CD4-positive, alpha-beta T cell treated with Interleukin-4 for 1 hour (primary cell): ENCODE results near the gene CUZD1.
"Not testable (repeated sequence)": the region's sequence is repeated elsewhere in the genome, so short reads cannot be mapped to it uniquely, and the experiment has no call there.

Source experiments
- DNase-seq, 2 donors: peaks; one replicate each; pipeline ENCODE4 v3.0.0-alpha.2; 2020 to 2022

Gene CUZD1

GRCh38 chr10:122845783-122846332, at the start of gene CUZD1:
Gene CUZD1 (minus strand): TSS chr10:122845857. CDS start chr10:122845843, 14 bp downstream.
- DNase-seq = no peak

- DNase-seq = no peak
Measured at GRCh38 chr10:122894261-122894944, 48.7 kb upstream of the CUZD1 start.

GRCh38 chr10:122884166-122884565, 38.5 kb upstream of the CUZD1 start:
- no peak for DNase-seq

GRCh38 chr10:122882766-122883165, 37.1 kb upstream of the CUZD1 start:
- DNase-seq = no peak

- DNase-seq = peak; percentile 97
Measured at GRCh38 chr10:122879339-122880273, 33.9 kb upstream of the CUZD1 start, which contains the start of gene FAM24B. Gene FAM24B (minus strand): TSS chr10:122879581. CDS start chr10:122850515, 29,066 bp downstream.

GRCh38 chr10:122878799-122879338, 33.2 kb upstream of the CUZD1 start:
- DNase-seq = peak in 1 of 2 donors; percentile 33

- no peak for DNase-seq
Measured at GRCh38 chr10:122877264-122877663, 31.6 kb upstream of the CUZD1 start.

- no peak for DNase-seq
Measured at GRCh38 chr10:122876467-122876855, 30.8 kb upstream of the CUZD1 start.

GRCh38 chr10:122875843-122876466, 30.3 kb upstream of the CUZD1 start:
- DNase-seq = no peak

- not testable (repeated sequence) for DNase-seq
Measured at GRCh38 chr10:122871947-122872346, 26.3 kb upstream of the CUZD1 start.

- not testable (repeated sequence) for DNase-seq
Measured at GRCh38 chr10:122868768-122869167, 23.1 kb upstream of the CUZD1 start.

GRCh38 chr10:122866757-122867482, 21.3 kb upstream of the CUZD1 start:
- not testable (repeated sequence) for DNase-seq

- no peak for DNase-seq
Measured at GRCh38 chr10:122864901-122865300, 19.2 kb upstream of the CUZD1 start.

GRCh38 chr10:122864194-122864592, 18.5 kb upstream of the CUZD1 start:
- no peak for DNase-seq

- no peak for DNase-seq
Measured at GRCh38 chr10:122863216-122864193, 17.8 kb upstream of the CUZD1 start.

GRCh38 chr10:122861711-122862161, 16.1 kb upstream of the CUZD1 start:
- DNase-seq = no peak

- no peak for DNase-seq
Measured at GRCh38 chr10:122859527-122859926, 13.9 kb upstream of the CUZD1 start.

- not testable (repeated sequence) for DNase-seq
Measured at GRCh38 chr10:122858042-122858441, 12.4 kb upstream of the CUZD1 start.

GRCh38 chr10:122856902-122857301, 11.2 kb upstream of the CUZD1 start:
- no peak for DNase-seq

GRCh38 chr10:122855745-122856144, 10.1 kb upstream of the CUZD1 start:
- DNase-seq = no peak

- no peak for DNase-seq
Measured at GRCh38 chr10:122854648-122855047, 9.0 kb upstream of the CUZD1 start.
